ENCODE measurements around the gene MED4.

MED4 gene

GRCh38 chr13:48116808-48117207, 21.9 kb upstream of the MED4 start:
- Mint-ChIP-seq H3K36me3 (ENCODE audit: insufficient read depth) (no peaks in the 10 kb centered on the region), H3K9me3 (no peaks in the 10 kb centered on the region), H3K4me3 (no peak overlapping the region), H3K27ac (ENCODE audit: low read depth) (no peak overlapping the region), H3K4me1 (no peaks in the 10 kb centered on the region), H3K27me3 (peaks cover 12% of the 10 kb centered on the region)
- ATAC-seq (replicated peaks; ENCODE audit: extremely low read depth, poor library complexity, severe bottlenecking) (no peak), DNase-seq (ENCODE audit: low spot score in 2 of 2) (no peak)

GRCh38 chr13:48113756-48114130, 18.8 kb upstream of the MED4 start:
- H3K27me3 Mint-ChIP-seq: peaks cover 12% of the 10 kb centered on the region
- ATAC-seq (replicated peaks; ENCODE audit: extremely low read depth, poor library complexity, severe bottlenecking): no peak
- DNase-seq (ENCODE audit: low spot score in 2 of 2): no peak
- H3K9me3 Mint-ChIP-seq: no peaks in the 10 kb centered on the region
- no peak overlapping the region for H3K4me3 Mint-ChIP-seq
- H3K27ac Mint-ChIP-seq (ENCODE audit: low read depth): no peak overlapping the region
- H3K36me3 Mint-ChIP-seq (ENCODE audit: insufficient read depth): no peaks in the 10 kb centered on the region
- no peaks in the 10 kb centered on the region for H3K4me1 Mint-ChIP-seq

GRCh38 chr13:48112896-48113755, 18.2 kb upstream of the MED4 start:
- no peak overlapping the region for H3K4me3 Mint-ChIP-seq
- no peaks in the 10 kb centered on the region for H3K9me3 Mint-ChIP-seq
- ATAC-seq (replicated peaks; ENCODE audit: extremely low read depth, poor library complexity, severe bottlenecking) (no peak), DNase-seq (ENCODE audit: low spot score in 2 of 2) (no peak)
- no peaks in the 10 kb centered on the region for H3K4me1 Mint-ChIP-seq
- H3K27me3 Mint-ChIP-seq: peaks cover 12% of the 10 kb centered on the region
- no peaks in the 10 kb centered on the region for H3K36me3 Mint-ChIP-seq (ENCODE audit: insufficient read depth)
- no peak overlapping the region for H3K27ac Mint-ChIP-seq (ENCODE audit: low read depth)

DNA sequence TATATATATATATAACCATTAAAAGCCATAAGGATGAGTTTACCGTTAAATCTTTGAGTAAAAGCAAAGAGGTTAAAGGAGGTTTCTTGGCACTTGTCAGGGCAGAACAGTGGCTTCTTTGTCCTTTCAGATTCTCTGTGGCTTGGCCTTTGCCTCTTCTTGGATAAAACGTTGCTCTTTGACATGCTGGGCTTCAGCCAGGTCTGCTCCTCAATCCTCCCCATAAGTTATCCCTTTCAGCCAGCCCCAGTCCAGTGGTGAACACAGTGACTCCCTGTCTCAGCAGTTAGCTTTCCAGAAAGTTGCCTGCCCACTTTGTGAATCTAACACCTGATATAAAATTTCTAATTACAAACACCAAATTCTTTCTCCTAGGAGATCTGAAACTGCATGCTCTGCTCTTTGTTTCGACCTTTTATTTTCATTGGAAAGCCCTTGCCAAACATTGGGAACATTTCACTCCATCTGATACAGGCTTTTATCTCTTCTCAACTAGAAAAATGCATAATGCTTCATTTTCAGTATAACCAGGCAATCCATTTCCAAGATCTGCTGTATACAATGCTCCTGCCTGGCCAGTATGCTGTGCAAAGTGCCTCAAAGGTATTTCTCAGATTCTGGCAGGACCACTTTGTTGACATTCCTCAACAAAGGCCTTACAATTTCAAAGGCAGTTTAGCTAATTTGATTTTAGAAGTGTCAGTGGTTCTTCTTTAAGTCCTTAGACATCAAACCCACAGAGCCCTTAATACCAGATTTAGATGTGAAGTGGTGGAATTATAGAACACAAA, 16.2 kb upstream of the MED4 start:
- Mint-ChIP-seq H3K4me1 (no peaks in the 10 kb centered on the region), H3K4me3 (no peak overlapping the region), H3K27me3 (peaks cover 12% of the 10 kb centered on the region), H3K27ac (ENCODE audit: low read depth) (no peak overlapping the region), H3K36me3 (ENCODE audit: insufficient read depth) (no peaks in the 10 kb centered on the region), H3K9me3 (no peaks in the 10 kb centered on the region)
- no peak for DNase-seq (ENCODE audit: low spot score in 2 of 2)
- no peak for ATAC-seq (replicated peaks; ENCODE audit: extremely low read depth, poor library complexity, severe bottlenecking)

- no peak for ATAC-seq (replicated peaks; ENCODE audit: extremely low read depth, poor library complexity, severe bottlenecking)
- peaks cover 20% of the 10 kb centered on the region for H3K27me3 Mint-ChIP-seq
- no peak overlapping the region for H3K4me3 Mint-ChIP-seq
These were observed 15.4 kb upstream of the MED4 start for GRCh38 chr13:48110132-48110868.

GRCh38 chr13:48108106-48108505, 13.2 kb upstream of the MED4 start:
- H3K4me3 Mint-ChIP-seq: no peak overlapping the region
- H3K4me1 Mint-ChIP-seq: no peaks in the 10 kb centered on the region
- no peaks in the 10 kb centered on the region for H3K36me3 Mint-ChIP-seq (ENCODE audit: insufficient read depth)
- no peaks in the 10 kb centered on the region for H3K9me3 Mint-ChIP-seq
- ATAC-seq (replicated peaks; ENCODE audit: extremely low read depth, poor library complexity, severe bottlenecking) (no peak), DNase-seq (ENCODE audit: low spot score in 2 of 2) (no peak)
- no peak overlapping the region for H3K27ac Mint-ChIP-seq (ENCODE audit: low read depth)
- H3K27me3 Mint-ChIP-seq: peaks cover 20% of the 10 kb centered on the region

More at GRCh38 chr13:48110132-48110868, 15.4 kb upstream of the MED4 start:
- Mint-ChIP-seq H3K36me3 (ENCODE audit: insufficient read depth) (no peaks in the 10 kb centered on the region), H3K9me3 (no peaks in the 10 kb centered on the region), H3K4me1 (no peaks in the 10 kb centered on the region), H3K27ac (ENCODE audit: low read depth) (no peak overlapping the region)
- no peak for DNase-seq (ENCODE audit: low spot score in 2 of 2)

DNA sequence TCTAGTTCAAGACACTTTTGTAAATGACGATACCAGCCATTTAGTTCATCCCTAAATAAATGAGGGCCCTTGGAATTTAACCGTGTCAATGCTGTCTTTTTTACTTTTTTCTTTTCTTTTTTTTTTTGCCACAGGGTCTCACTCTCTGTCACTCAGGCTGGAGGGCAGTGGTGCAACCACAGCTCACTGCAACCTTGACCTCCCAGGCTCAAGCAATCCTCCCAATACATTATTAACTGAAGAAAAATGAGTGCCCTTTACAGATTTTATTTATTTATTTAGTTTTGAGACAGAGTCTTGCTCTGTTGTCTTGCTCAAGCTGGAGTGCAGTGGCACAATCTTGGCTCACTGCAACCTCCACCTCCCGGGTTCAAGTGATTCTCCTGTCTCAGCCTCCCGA, 2.9 kb upstream of the MED4 start:
- H3K27me3 Mint-ChIP-seq: peaks cover 14% of the 10 kb centered on the region
- H3K4me1 Mint-ChIP-seq: peaks cover 24% of the 10 kb centered on the region
- H3K4me3 Mint-ChIP-seq: no peak overlapping the region
- peaks cover 5% of the 10 kb centered on the region for H3K9me3 Mint-ChIP-seq
- no peak for DNase-seq (ENCODE audit: low spot score in 2 of 2)
- no peak overlapping the region for H3K27ac Mint-ChIP-seq (ENCODE audit: low read depth)
- ATAC-seq (replicated peaks; ENCODE audit: extremely low read depth, poor library complexity, severe bottlenecking): no peak
- H3K36me3 Mint-ChIP-seq (ENCODE audit: insufficient read depth): peaks cover 15% of the 10 kb centered on the region

DNA sequence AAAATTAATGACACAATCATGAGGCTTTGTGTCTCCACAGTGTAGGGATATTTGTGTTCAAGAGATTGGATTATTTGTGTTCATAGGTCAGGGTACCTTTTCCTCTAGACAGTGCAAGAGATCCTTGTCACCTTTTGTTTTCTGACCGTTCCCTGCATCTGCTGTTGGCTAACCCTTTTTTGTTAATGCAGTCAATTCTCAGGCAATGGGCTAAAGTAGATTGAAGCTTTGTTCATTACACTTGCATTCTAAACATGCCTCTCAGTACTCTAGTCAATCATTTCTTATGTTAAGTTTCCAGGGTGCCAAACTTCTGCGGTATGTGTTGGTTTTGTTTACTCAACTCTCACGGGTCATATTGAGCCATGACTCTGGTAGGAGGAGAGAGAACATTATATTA, 1.8 kb upstream of the MED4 start:
- H3K27me3 Mint-ChIP-seq: peaks cover 7% of the 10 kb centered on the region

GRCh38 chr13:48094404-48094780, 512 bp downstream of the MED4 start:
- peaks cover 42% of the 10 kb centered on the region for H3K4me1 Mint-ChIP-seq
- ATAC-seq (replicated peaks; ENCODE audit: extremely low read depth, poor library complexity, severe bottlenecking): peak; percentile 23
- H3K27ac Mint-ChIP-seq (ENCODE audit: low read depth): peak overlapping the region; percentile 97
- H3K27me3 Mint-ChIP-seq: peaks cover 7% of the 10 kb centered on the region
- peaks cover 17% of the 10 kb centered on the region for H3K36me3 Mint-ChIP-seq (ENCODE audit: insufficient read depth)
- DNase-seq (ENCODE audit: low spot score in 2 of 2): no peak
- peak overlapping the region; percentile 97 for H3K4me3 Mint-ChIP-seq
- peaks cover 5% of the 10 kb centered on the region for H3K9me3 Mint-ChIP-seq

More for the DNA sequence above, 1.8 kb upstream of the MED4 start:
- DNase-seq (ENCODE audit: low spot score in 2 of 2) (no peak), ATAC-seq (replicated peaks; ENCODE audit: extremely low read depth, poor library complexity, severe bottlenecking) (no peak)
- no peak overlapping the region for H3K27ac Mint-ChIP-seq (ENCODE audit: low read depth)
- no peak overlapping the region for H3K4me3 Mint-ChIP-seq
- peaks cover 17% of the 10 kb centered on the region for H3K36me3 Mint-ChIP-seq (ENCODE audit: insufficient read depth)
- peaks cover 5% of the 10 kb centered on the region for H3K9me3 Mint-ChIP-seq
- peaks cover 34% of the 10 kb centered on the region for H3K4me1 Mint-ChIP-seq

DNA sequence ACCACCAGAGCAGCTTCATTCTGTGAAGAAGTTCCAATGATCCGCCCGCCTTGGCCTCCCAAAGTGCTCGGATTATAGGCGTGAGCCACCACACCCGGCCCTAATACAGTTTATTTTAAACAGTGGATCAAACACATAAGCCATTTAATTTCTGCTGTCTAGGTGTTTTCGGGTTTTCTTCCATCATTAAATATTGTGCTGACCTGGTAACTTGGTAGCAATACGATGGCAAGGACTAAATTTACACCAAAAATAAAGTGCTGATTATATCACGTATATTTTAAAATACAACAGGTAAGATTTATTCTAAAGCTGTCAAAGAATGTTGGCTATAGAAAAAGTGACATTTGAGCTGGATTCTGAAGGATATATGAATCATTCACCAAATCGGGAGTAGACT, 1.3 kb downstream of the MED4 start:
- Mint-ChIP-seq H3K9me3 (peaks cover 5% of the 10 kb centered on the region), H3K4me1 (peaks cover 48% of the 10 kb centered on the region), H3K27ac (ENCODE audit: low read depth) (peak overlapping the region; percentile 97), H3K27me3 (peaks cover 1% of the 10 kb centered on the region), H3K36me3 (ENCODE audit: insufficient read depth) (peaks cover 18% of the 10 kb centered on the region), H3K4me3 (peak overlapping the region; percentile 97)
- no peak for DNase-seq (ENCODE audit: low spot score in 2 of 2)
- ATAC-seq (replicated peaks; ENCODE audit: extremely low read depth, poor library complexity, severe bottlenecking): no peak

- H3K36me3 Mint-ChIP-seq (ENCODE audit: insufficient read depth): peaks cover 41% of the 10 kb centered on the region
- no peak for ATAC-seq (replicated peaks; ENCODE audit: extremely low read depth, poor library complexity, severe bottlenecking)
- H3K9me3 Mint-ChIP-seq: no peaks in the 10 kb centered on the region
- no peak for DNase-seq (ENCODE audit: low spot score in 2 of 2)
- no peaks in the 10 kb centered on the region for H3K27me3 Mint-ChIP-seq
- H3K4me3 Mint-ChIP-seq: no peak overlapping the region
- peaks cover 16% of the 10 kb centered on the region for H3K4me1 Mint-ChIP-seq
- no peak overlapping the region for H3K27ac Mint-ChIP-seq (ENCODE audit: low read depth)
These were observed 8.6 kb downstream of the MED4 start for GRCh38 chr13:48086272-48086671.

GRCh38 chr13:48081739-48082138, 13.2 kb downstream of the MED4 start:
- peaks cover 69% of the 10 kb centered on the region for H3K36me3 Mint-ChIP-seq (ENCODE audit: insufficient read depth)
- H3K27me3 Mint-ChIP-seq: no peaks in the 10 kb centered on the region
- no peaks in the 10 kb centered on the region for H3K9me3 Mint-ChIP-seq
- ATAC-seq (replicated peaks; ENCODE audit: extremely low read depth, poor library complexity, severe bottlenecking) (no peak), DNase-seq (ENCODE audit: low spot score in 2 of 2) (no peak)
- no peak overlapping the region for H3K4me3 Mint-ChIP-seq
- H3K4me1 Mint-ChIP-seq: peaks cover 5% of the 10 kb centered on the region
- no peak overlapping the region for H3K27ac Mint-ChIP-seq (ENCODE audit: low read depth)
